PC-9 (cell line): ENCODE results near the gene TRIP13.

ENCODE experiments used
- CTCF ChIP-seq: fragments of 200-600 bp; sonication (generic); conservative IDR thresholded peaks from 2 replicates; pipeline ENCODE4 v1.6.1; 2017; ENCODE audit warnings: mixed run types, antibody characterized with exemption, mild to moderate bottlenecking, moderate library complexity
- EZH2 ChIP-seq: fragments of 200-600 bp; sonication (generic); IDR thresholded peaks from 2 replicates; pipeline ENCODE4 v1.8.0; 2017; ENCODE audit warnings: antibody characterized with exemption, low read depth

DNA sequence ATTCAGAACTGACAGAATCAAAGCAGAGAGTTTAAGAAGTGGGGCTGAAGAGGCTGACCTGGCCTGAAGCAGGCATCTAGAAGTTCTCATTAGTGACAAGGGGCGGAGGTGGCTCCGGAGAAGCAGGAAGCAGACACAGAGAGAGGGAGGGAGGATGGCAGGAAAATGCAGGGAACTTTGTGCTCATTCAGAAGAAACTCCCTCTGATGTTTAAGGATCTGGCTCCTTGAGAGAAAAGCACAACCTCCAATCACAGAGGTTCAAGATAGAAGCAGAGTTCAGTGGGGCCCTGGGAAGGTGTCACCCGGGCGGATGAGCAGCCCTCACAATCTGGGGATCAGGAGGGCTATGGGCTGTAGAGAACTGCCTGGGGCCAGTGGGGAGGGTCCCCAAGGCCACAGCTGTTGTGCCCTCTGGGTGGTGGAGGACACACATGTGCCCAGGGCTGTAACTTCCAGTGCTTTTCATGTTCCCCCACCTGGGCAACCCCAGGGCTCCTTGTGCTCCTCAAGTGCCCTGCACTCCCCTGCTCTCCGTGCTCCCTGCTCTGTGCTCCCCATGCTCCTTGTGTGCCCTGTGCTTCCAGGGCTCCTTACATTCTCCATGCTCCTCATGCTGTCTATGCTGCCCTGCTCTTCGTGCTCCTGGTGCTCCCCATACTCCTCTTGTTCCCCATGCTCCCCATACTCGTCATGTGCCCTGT is 51.4 kb downstream of the TRIP13 start:
- TF ChIP-seq CTCF (no peak), EZH2 (no peak)
